ENCODE data around the gene FRRS1L.

DNA sequence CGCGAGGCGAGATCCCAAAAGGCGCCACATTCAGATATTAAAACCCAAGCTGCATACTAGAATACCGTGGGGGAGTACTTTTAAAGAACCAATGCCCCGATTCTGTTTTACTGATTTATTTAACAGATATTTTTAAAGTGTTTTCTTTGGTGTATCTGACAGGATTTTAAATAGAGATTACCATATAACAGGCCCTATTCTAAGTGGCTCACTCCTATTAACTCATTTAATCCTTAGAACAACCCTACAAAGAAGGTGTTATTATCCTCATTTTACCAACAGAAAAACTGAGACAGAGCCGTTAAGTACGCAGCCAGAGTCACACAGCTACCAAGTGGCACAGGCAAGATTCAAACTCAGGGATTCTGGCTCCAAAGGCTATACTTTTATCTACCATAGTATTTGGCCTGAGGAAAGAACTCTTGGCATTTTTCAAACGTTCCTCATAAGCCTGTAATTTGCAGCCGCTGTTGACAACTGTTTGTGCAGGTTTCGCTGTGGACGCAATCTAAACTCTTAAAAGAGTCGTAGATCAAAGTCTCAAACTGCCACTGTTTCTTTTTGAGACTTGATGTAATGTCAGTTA is 46.8 kb downstream of the FRRS1L start:
- TF ChIP-seq, protein P1, sequence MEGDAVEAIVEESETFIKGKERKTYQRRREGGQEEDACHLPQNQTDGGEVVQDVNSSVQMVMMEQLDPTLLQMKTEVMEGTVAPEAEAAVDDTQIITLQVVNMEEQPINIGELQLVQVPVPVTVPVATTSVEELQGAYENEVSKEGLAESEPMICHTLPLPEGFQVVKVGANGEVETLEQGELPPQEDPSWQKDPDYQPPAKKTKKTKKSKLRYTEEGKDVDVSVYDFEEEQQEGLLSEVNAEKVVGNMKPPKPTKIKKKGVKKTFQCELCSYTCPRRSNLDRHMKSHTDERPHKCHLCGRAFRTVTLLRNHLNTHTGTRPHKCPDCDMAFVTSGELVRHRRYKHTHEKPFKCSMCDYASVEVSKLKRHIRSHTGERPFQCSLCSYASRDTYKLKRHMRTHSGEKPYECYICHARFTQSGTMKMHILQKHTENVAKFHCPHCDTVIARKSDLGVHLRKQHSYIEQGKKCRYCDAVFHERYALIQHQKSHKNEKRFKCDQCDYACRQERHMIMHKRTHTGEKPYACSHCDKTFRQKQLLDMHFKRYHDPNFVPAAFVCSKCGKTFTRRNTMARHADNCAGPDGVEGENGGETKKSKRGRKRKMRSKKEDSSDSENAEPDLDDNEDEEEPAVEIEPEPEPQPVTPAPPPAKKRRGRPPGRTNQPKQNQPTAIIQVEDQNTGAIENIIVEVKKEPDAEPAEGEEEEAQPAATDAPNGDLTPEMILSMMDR (IDR thresholded peaks at IDR 0.05) = no peak
- TF ChIP-seq POLR2A (IDR thresholded peaks at IDR 0.05) = no peak

Data from lower leg skin (tissue), 3 donors.